ENCODE results near the gene RIOK1. TPM values are rescaled to one million over a fixed set of nuclear protein-coding genes. Genes with fewer than 3 reads are reported as not detected.

The RIOK1 gene
- polyA plus RNA-seq, 3 donors: 7.7 to 14.6 (median 8.8) TPM

GRCh38 chr6:7367408-7367807 is 22.2 kb upstream of the RIOK1 start:
- no peaks in the 10 kb centered on the region for H3K9me3 ChIP-seq (replicated peaks in 1 of 2; ENCODE audit: control insufficient read depth in 1 of 2, insufficient read depth in 1 of 2, low read length in 2 of 2)
- H3K79me2 ChIP-seq (ENCODE audit: insufficient read depth, low read length): no peaks in the 10 kb centered on the region
- H3K27me3 ChIP-seq (ENCODE audit: control insufficient read depth in 2 of 2, insufficient read depth in 2 of 2, low read length in 2 of 2): no peaks in the 10 kb centered on the region
- H3K27ac ChIP-seq (ENCODE audit: low read depth in 1 of 2, low read length in 2 of 2): no peak overlapping the region
- H3K36me3 ChIP-seq (replicated peaks in 1 of 2; ENCODE audit: control insufficient read depth in 1 of 2, insufficient read depth in 2 of 2, low read length in 2 of 2): no peaks in the 10 kb centered on the region
- H2AFZ ChIP-seq (ENCODE audit: insufficient read depth, low read depth, low read length, poor library complexity, severe bottlenecking): no peak overlapping the region
- Mint-ChIP-seq H3K4me3 (no peak overlapping the region), H3K4me1 (no peaks in the 10 kb centered on the region), H3K27me3 (ENCODE audit: low read depth in 3 of 3) (peaks cover 0 to 3% (median 2%) of the 10 kb centered on the region in 3 donors), H3K27ac (no peak overlapping the region), H3K9me3 (peaks cover 0 to 2% (median 0%) of the 10 kb centered on the region in 7 donors), H3K36me3 (no peaks in the 10 kb centered on the region)
- no peak overlapping the region for H3K4me3 ChIP-seq (replicated peaks in 1 of 3; ENCODE audit: low read depth in 2 of 3, low read length in 3 of 3)
- TF ChIP-seq CTCF (IDR thresholded peaks at IDR 0.05): no peak
- no peaks in the 10 kb centered on the region for H4K20me1 ChIP-seq (ENCODE audit: insufficient read depth, low read length)
- intact Hi-C loops (cut with micrococcal nuclease): no loop called here
- no peak overlapping the region for H3K9ac ChIP-seq (ENCODE audit: insufficient read depth, low read length, poor library complexity, severe bottlenecking)
- no peak for DNase-seq
- H3K4me2 ChIP-seq (replicated peaks; ENCODE audit: extremely low read depth, low read length, poor library complexity, severe bottlenecking): no peak overlapping the region
- no peaks in the 10 kb centered on the region for H3K4me1 ChIP-seq (ENCODE audit: control insufficient read depth in 1 of 2, insufficient read depth in 2 of 2, low read length in 2 of 2)
- WGBS (ENCODE audit: insufficient coverage): 89% methylated on average over 6 of the region's 7 CpGs

GRCh38 chr6:7373739-7374138 is 15.9 kb upstream of the RIOK1 start:
- WGBS (ENCODE audit: insufficient coverage): 0% methylated on average over 2 of the region's 3 CpGs
- DNase-seq: no peak
- H3K36me3 ChIP-seq (replicated peaks in 1 of 2; ENCODE audit: control insufficient read depth in 1 of 2, insufficient read depth in 2 of 2, low read length in 2 of 2): no peaks in the 10 kb centered on the region
- H3K4me1 ChIP-seq (ENCODE audit: control insufficient read depth in 1 of 2, insufficient read depth in 2 of 2, low read length in 2 of 2): peaks cover 0 to 6% of the 10 kb centered on the region in 2 donors
- Mint-ChIP-seq H3K27me3 (ENCODE audit: low read depth in 3 of 3) (peaks cover 0 to 5% (median 0%) of the 10 kb centered on the region in 3 donors), H3K4me1 (peaks cover 11% of the 10 kb centered on the region), H3K4me3 (peak overlapping the region in 1 of 2 donors; percentile 50), H3K9me3 (no peaks in the 10 kb centered on the region), H3K36me3 (no peaks in the 10 kb centered on the region), H3K27ac (peak overlapping the region in 2 of 7 donors; percentile 0 to 6)
- H3K27ac ChIP-seq (ENCODE audit: low read depth in 1 of 2, low read length in 2 of 2): no peak overlapping the region
- H3K9ac ChIP-seq (ENCODE audit: insufficient read depth, low read length, poor library complexity, severe bottlenecking): no peak overlapping the region
- no peaks in the 10 kb centered on the region for H3K27me3 ChIP-seq (ENCODE audit: control insufficient read depth in 2 of 2, insufficient read depth in 2 of 2, low read length in 2 of 2)
- no peaks in the 10 kb centered on the region for H3K79me2 ChIP-seq (ENCODE audit: insufficient read depth, low read length)
- H3K4me2 ChIP-seq (replicated peaks; ENCODE audit: extremely low read depth, low read length, poor library complexity, severe bottlenecking): no peak overlapping the region
- intact Hi-C loops (cut with micrococcal nuclease): no loop called here
- H3K9me3 ChIP-seq (replicated peaks in 1 of 2; ENCODE audit: control insufficient read depth in 1 of 2, insufficient read depth in 1 of 2, low read length in 2 of 2): no peaks in the 10 kb centered on the region
- no peak for TF ChIP-seq CTCF (IDR thresholded peaks at IDR 0.05)
- peak overlapping the region; percentile 57 for H2AFZ ChIP-seq (ENCODE audit: insufficient read depth, low read depth, low read length, poor library complexity, severe bottlenecking)
- no peaks in the 10 kb centered on the region for H4K20me1 ChIP-seq (ENCODE audit: insufficient read depth, low read length)
- no peak overlapping the region for H3K4me3 ChIP-seq (replicated peaks in 1 of 3; ENCODE audit: low read depth in 2 of 3, low read length in 3 of 3)

Data from CD14-positive monocyte (primary cell).